K562 (cell line): ENCODE data around the gene IRF2. TPM values are rescaled to one million over a fixed set of nuclear protein-coding genes. Genes with fewer than 3 reads are reported as not detected.

Source experiments
- ATAC-seq: fragments of 200-7000 bp; cut with Tn5 transposase; 3 replicates; pipeline ENCODE4 v1.9.1; 2020; ENCODE audit warnings: moderate library complexity
- BruUV-seq: library from RNA; stranded (reverse); fragments of 400-500 nt; replicated peaks from 2 replicates; lab custom pipeline; 2021; lab: Mats Ljungman, UMichigan
- CTCF ChIA-PET: fragments of 300-600 bp; formaldehyde crosslinking; extraction: SDS; loops from one replicate; lab custom pipeline; 2021; ENCODE audit warnings: low intra/inter-chr PET ratio; lab: Yijun Ruan, JAX
- POLR2A ChIA-PET: fragments of 300-600, 350-650 bp; sonication (Branson Sonifier 250); formaldehyde crosslinking; extraction: SDS; loops from one replicate; lab custom pipeline; 2021; ENCODE audit warnings: antibody characterized with exemption, inconsistent platforms; lab: Yijun Ruan, JAX
- DNase-seq, 4 experiments: peaks; one replicate each; pipeline versions ENCODE4 v3.0.0 to v3.0.0-alpha.2; 2011 to 2018; ENCODE audit warnings: low spot score in 3 of 4, mixed read lengths in 3 of 4; ENCODE audit errors: extremely low read depth in 1 of 4
- FAIRE-seq: peaks from 2 replicates; lab custom pipeline; 2011; peaks lifted over from hg19 to GRCh38; lab: Jason Lieb, UNC
- H2AFZ ChIP-seq: 2 replicates; pipeline ENCODE4 v1.6.0; 2011; ENCODE audit warnings: low read depth, low read length, control low read depth, inconsistent platforms
- H3K27ac ChIP-seq: fragments of 200-600 bp; 3 replicates; pipeline ENCODE4 v1.8.0; 2011; ENCODE audit warnings: low read depth, mild to moderate bottlenecking, control low read depth, inconsistent platforms, low read length, moderate library complexity, mixed read lengths; ENCODE audit errors: extremely low read depth
- H3K27me3 ChIP-seq, 2 experiments: fragments of 300-600 bp in 1 of 2; 2 replicates in 1 of 2; 3 replicates in 1 of 2; pipeline versions ENCODE4 v1.6.0 to v1.8.0; 2011; ENCODE audit warnings: inconsistent platforms in 2 of 2, low read length in 2 of 2, mild to moderate bottlenecking in 1 of 2, mixed read lengths in 1 of 2, moderate library complexity in 1 of 2; ENCODE audit not compliant: control insufficient read depth in 2 of 2, insufficient read depth in 2 of 2
- H3K36me3 ChIP-seq: fragments of 300-600 bp; 3 replicates; pipeline ENCODE4 v1.8.0; 2011; ENCODE audit warnings: mild to moderate bottlenecking, low read length, inconsistent platforms; ENCODE audit not compliant: control insufficient read depth, insufficient read depth
- H3K4me1 ChIP-seq, 2 experiments: fragments of 200-600 bp in 1 of 2; replicated peaks in 1 of 2; 2 replicates in 1 of 2; 3 replicates in 1 of 2; pipeline versions ENCODE4 v1.5.1 to v1.8.0; 2011; ENCODE audit warnings: inconsistent platforms in 2 of 2, low read length in 2 of 2, mild to moderate bottlenecking in 1 of 2, mixed read lengths in 1 of 2, moderate library complexity in 1 of 2; ENCODE audit not compliant: control insufficient read depth in 2 of 2, insufficient read depth in 2 of 2
- H3K4me2 ChIP-seq: 2 replicates; pipeline ENCODE4 v1.6.1; 2011; ENCODE audit warnings: low read length, control low read depth, inconsistent platforms, mixed read lengths; ENCODE audit not compliant: insufficient read depth
- H3K4me3 ChIP-seq: fragments of 200-600 bp; sonication (generic), shearing (Covaris generic); 2 replicates; pipeline ENCODE4 v1.5.1; 2016; ENCODE audit warnings: control low read depth, inconsistent platforms
- H3K79me2 ChIP-seq: fragments of 200-600 bp; 3 replicates; pipeline ENCODE4 v1.8.0; 2011; ENCODE audit warnings: low read length, inconsistent platforms; ENCODE audit not compliant: control insufficient read depth, insufficient read depth
- H3K9ac ChIP-seq, 2 experiments: 2 replicates each; pipeline versions ENCODE4 v1.6.0 to v1.6.1; 2011; ENCODE audit warnings: low read depth in 2 of 2, low read length in 2 of 2, control low read depth in 1 of 2, inconsistent platforms in 1 of 2, mild to moderate bottlenecking in 1 of 2, mixed read lengths in 1 of 2; ENCODE audit not compliant: insufficient read depth in 1 of 2
- H3K9me1 ChIP-seq: one replicate; pipeline ENCODE4 v1.6.0; 2011; ENCODE audit warnings: inconsistent platforms, mild to moderate bottlenecking, low read length, moderate library complexity; ENCODE audit not compliant: control insufficient read depth, insufficient read depth
- H3K9me3 ChIP-seq: replicated peaks from 2 replicates; pipeline ENCODE4 v1.5.1; 2011; ENCODE audit warnings: low read depth, low read length, inconsistent platforms; ENCODE audit not compliant: control insufficient read depth, insufficient read depth
- H4K20me1 ChIP-seq: replicated peaks from 2 replicates; pipeline ENCODE4 v1.6.1; 2011; ENCODE audit warnings: low read length, inconsistent platforms, mixed read lengths; ENCODE audit not compliant: control insufficient read depth, insufficient read depth
- DDX20 ChIP-seq: fragments of 450-650 bp; IDR thresholded peaks from 2 replicates; pipeline ENCODE4 v1.6.1; 2016; ENCODE audit warnings: missing genetic modification characterization, low read depth, mild to moderate bottlenecking, missing compliant biosample characterization, moderate library complexity
- ESRRA ChIP-seq: fragments of 450-650 bp; IDR thresholded peaks from 2 replicates; pipeline ENCODE4 v1.6.1; 2014; ENCODE audit warnings: low read depth, mild to moderate bottlenecking, moderate library complexity, borderline replicate concordance
- KLF1 ChIP-seq: fragments of 450-650 bp; IDR thresholded peaks from 2 replicates; pipeline ENCODE4 v1.6.1; 2016; ENCODE audit warnings: missing genetic modification characterization, missing compliant biosample characterization
- MTA2 ChIP-seq: fragments of 450-650 bp; IDR thresholded peaks from 2 replicates; pipeline ENCODE4 v1.6.1; 2016; ENCODE audit warnings: low read depth
- MTA3 ChIP-seq: fragments of 450-650 bp; formaldehyde crosslinking; IDR thresholded peaks from 2 replicates; pipeline ENCODE4 v1.6.1; 2017; ENCODE audit warnings: mild to moderate bottlenecking, borderline replicate concordance
- RBM25 ChIP-seq: fragments of 200-400 bp; formaldehyde crosslinking; IDR thresholded peaks from 2 replicates; pipeline ENCODE4 v1.6.1; 2018; ENCODE audit warnings: low read length, low read depth, moderate library complexity; ENCODE audit not compliant: severe bottlenecking
- SRSF9 ChIP-seq: fragments of 200-400 bp; formaldehyde crosslinking; IDR thresholded peaks from 2 replicates; pipeline ENCODE4 v1.6.1; 2017; ENCODE audit warnings: low read depth, low read length, borderline replicate concordance
- TBL1XR1 ChIP-seq, 2 experiments: IDR thresholded peaks; 2 replicates each; pipeline ENCODE4 v1.6.1; 2012; ENCODE audit warnings: improper control_type of control experiment in 2 of 2, low read length in 2 of 2, mild to moderate bottlenecking in 1 of 2
- ZNF436 ChIP-seq: fragments of 250-450, 450-650 bp; sonication (Bioruptor Pico); formaldehyde crosslinking; IDR thresholded peaks from 2 replicates; pipeline ENCODE4 v1.7.0; 2020; ENCODE audit warnings: mild to moderate bottlenecking
- ZNF507 ChIP-seq: conservative IDR thresholded peaks from 2 replicates; pipeline ENCODE4 v1.6.1; 2017; ENCODE audit warnings: missing genetic modification characterization, missing compliant biosample characterization
- ZNF76 ChIP-seq: fragments of 250-450 bp; sonication (Bioruptor Pico); IDR thresholded peaks from 2 replicates; pipeline ENCODE4 v1.4.0; 2020; ENCODE audit warnings: mild to moderate bottlenecking, moderate library complexity, borderline replicate concordance
- WGBS: fragments of 100-300 bp; shearing (Covaris generic); methylation state at CpG from one replicate; pipeline ENCODE4 v1.1.6; 2016; ENCODE audit warnings: low coverage, mixed read lengths; ENCODE audit not compliant: insufficient coverage; ENCODE audit errors: missing lambda C conversion rate; 5-methylcytosine and 5-hydroxymethylcytosine counted together
- in situ Hi-C: fragments of 300-500 bp; cut with MboI; formaldehyde crosslinking; loops from 4 replicates; pipeline ENCODE4 v1.15.0; 2018; ENCODE audit warnings: inconsistent platforms, mixed read lengths
- intact Hi-C: fragments of 100-400 bp; cut with micrococcal nuclease; formaldehyde crosslinking; loops from 2 replicates; pipeline ENCODE4 v1.14.2; 2022
- polyA plus RNA-seq, 8 experiments: library from polyadenylated mRNA; depleted of rRNA in 4 of 8; stranded (reverse) in 5 of 8; unstranded in 3 of 8; fragments of >200 nt; fragmentation: Nextera tagmentation in 2 of 8; fragmentation: Illumina TruSeq in 1 of 8; extraction: Ambion mirVana in 2 of 8; extraction: Trizol in 1 of 8; gene quantifications; 2 replicates each; pipeline versions ENCODE4 v1.2.1 to v1.2.3, GENCODE V29; 2011 to 2014; ENCODE audit warnings: inconsistent platforms in 1 of 8, missing spikeins in 1 of 8
- total RNA-seq, 7 experiments: library from RNA; depleted of rRNA in 6 of 7; stranded (reverse); fragments of >200 nt in 6 of 7; fragmentation: Illumina TruSeq in 2 of 7; extraction: Trizol in 2 of 7; gene quantifications; 2 replicates each; pipeline versions ENCODE4 v1.2.1 to v1.2.3, GENCODE V29; 2011 to 2021; ENCODE audit warnings: low replicate concordance in 1 of 7

The IRF2 gene
- total and polyA plus RNA-seq, 9 of the 15 experiments (the other 6 are each of a cell fraction or from before 2014, with no cell fraction given): 7.1 to 17.1 (median 11.3) TPM

- H3K9me1 ChIP-seq: no peaks in the 10 kb centered on the region
- no peak for FAIRE-seq
- 69% methylated on average over 13 of the region's 13 CpGs for WGBS
- BruUV-seq: no TSS peak
- H3K4me2 ChIP-seq: no peak overlapping the region
- intact Hi-C loops (no loop called here), in situ Hi-C loops (no loop called here)
- no peak overlapping the region for H3K4me3 ChIP-seq
- CTCF ChIA-PET: no interaction called here
- no peaks in the 10 kb centered on the region for H3K27me3 ChIP-seq
- H3K27ac ChIP-seq: no peak overlapping the region
- H2AFZ ChIP-seq: no peak overlapping the region
- no peak for ATAC-seq
- no peaks in the 10 kb centered on the region for H3K9me3 ChIP-seq
- H4K20me1 ChIP-seq: peaks cover 11% of the 10 kb centered on the region
- peaks cover 3 to 7% of the 10 kb centered on the region in 2 experiments; a peak in 3 of 5 replicates for H3K4me1 ChIP-seq
- POLR2A ChIA-PET: no interaction called here
- no peak for DNase-seq
- TF ChIP-seq ZNF436 (CRISPR knock-in tag) (no peak), ESRRA (peak; percentile 71), MTA3 (no peak), ZNF507 (tag) (no peak), RBM25 (peak; percentile 46), KLF1 (tag) (no peak), MTA2 (no peak), TBL1XR1 (IDR thresholded peaks at IDR 0.05; ENCODE audit: low read length in 2 of 2) (no peak), ZNF76 (CRISPR knock-in tag) (no peak), DDX20 (tag) (no peak), SRSF9 (no peak)
- H3K79me2 ChIP-seq: peaks cover 11% of the 10 kb centered on the region
- no peak overlapping the region for H3K9ac ChIP-seq
- H3K36me3 ChIP-seq: no peaks in the 10 kb centered on the region; the same call in 2 of the 3 replicates
Measured at GRCh38 chr4:184441461-184442313, 32.7 kb downstream of the IRF2 start.
